Adrenal gland (tissue), 5 donors: ENCODE results near the gene TAGLN2.

Experiments
- POLR2A ChIP-seq, 2 donors: fragments of 450-650 bp; IDR thresholded peaks; one replicate each; pipeline ENCODE4 v1.6.1; 2017; ENCODE audit warnings: antibody characterized with exemption in 2 of 2, mild to moderate bottlenecking in 2 of 2, moderate library complexity in 1 of 2
- TF ChIP-seq, protein P1 (sequence below), 6 experiments: fragments of 450-650 bp in 4 of 6; fragments of 200-600 bp in 2 of 6; sonication (generic) in 1 of 6; IDR thresholded peaks; 1 replicate in 5 of 6; 2 replicates in 1 of 6; pipeline versions ENCODE4 v1.5.1 to v1.8.0; 2016 to 2021; ENCODE audit warnings: antibody characterized with exemption in 6 of 6, mild to moderate bottlenecking in 2 of 6, moderate library complexity in 1 of 6
- donor health status: DM: no; HTN: no; CAD: no.

DNA sequence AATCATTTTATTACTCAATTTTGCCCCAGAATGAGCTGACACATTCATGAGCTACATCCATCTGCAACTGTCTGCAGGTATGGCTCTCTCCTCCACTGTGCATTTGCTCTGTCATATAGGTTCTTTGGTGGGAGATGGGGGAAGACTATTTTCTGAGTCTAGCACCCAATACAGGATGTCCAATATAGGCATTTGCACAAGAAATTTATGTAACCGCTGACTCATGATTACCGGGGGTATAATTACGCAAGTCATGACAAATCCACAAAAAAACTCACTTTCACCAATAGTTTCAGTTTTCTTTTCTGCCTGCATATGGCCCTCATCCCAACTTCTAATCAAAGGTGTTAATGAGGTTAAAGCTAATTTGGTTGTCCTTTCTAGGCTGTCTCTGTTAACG, 45.3 kb downstream of the TAGLN2 start:
- TF ChIP-seq, protein P1, sequence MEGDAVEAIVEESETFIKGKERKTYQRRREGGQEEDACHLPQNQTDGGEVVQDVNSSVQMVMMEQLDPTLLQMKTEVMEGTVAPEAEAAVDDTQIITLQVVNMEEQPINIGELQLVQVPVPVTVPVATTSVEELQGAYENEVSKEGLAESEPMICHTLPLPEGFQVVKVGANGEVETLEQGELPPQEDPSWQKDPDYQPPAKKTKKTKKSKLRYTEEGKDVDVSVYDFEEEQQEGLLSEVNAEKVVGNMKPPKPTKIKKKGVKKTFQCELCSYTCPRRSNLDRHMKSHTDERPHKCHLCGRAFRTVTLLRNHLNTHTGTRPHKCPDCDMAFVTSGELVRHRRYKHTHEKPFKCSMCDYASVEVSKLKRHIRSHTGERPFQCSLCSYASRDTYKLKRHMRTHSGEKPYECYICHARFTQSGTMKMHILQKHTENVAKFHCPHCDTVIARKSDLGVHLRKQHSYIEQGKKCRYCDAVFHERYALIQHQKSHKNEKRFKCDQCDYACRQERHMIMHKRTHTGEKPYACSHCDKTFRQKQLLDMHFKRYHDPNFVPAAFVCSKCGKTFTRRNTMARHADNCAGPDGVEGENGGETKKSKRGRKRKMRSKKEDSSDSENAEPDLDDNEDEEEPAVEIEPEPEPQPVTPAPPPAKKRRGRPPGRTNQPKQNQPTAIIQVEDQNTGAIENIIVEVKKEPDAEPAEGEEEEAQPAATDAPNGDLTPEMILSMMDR (IDR thresholded peaks at IDR 0.05) = no peak
- no peak for TF ChIP-seq POLR2A (IDR thresholded peaks at IDR 0.05)
